Activated naive CD4-positive, alpha-beta T cell treated with anti-CD3 and anti-CD28 coated beads, Interleukin-2, amount 50 U/mL, for 24 hours (primary cell): ENCODE measurements around the gene MAP3K20.
"Not testable (repeated sequence)": the region's sequence is repeated elsewhere in the genome, so short reads cannot be mapped to it uniquely, and the experiment has no call there.

Experiments used
- H3K27ac Mint-ChIP-seq: one replicate; pipeline ENCODE4 v1.8.0; 2021; ENCODE audit warnings: mild to moderate bottlenecking, mixed read lengths
- H3K27me3 Mint-ChIP-seq: one replicate; pipeline ENCODE4 v1.8.0; 2021; ENCODE audit warnings: mixed read lengths
- H3K36me3 Mint-ChIP-seq: one replicate; pipeline ENCODE4 v1.8.0; 2021; ENCODE audit warnings: mixed read lengths
- H3K4me1 Mint-ChIP-seq: one replicate; pipeline ENCODE4 v1.8.0; 2021; ENCODE audit warnings: mixed read lengths
- H3K4me3 Mint-ChIP-seq: one replicate; pipeline ENCODE4 v1.8.0; 2021; ENCODE audit warnings: mild to moderate bottlenecking, mixed read lengths
- H3K9me3 Mint-ChIP-seq: one replicate; pipeline ENCODE4 v1.8.0; 2021; ENCODE audit warnings: mixed read lengths

MAP3K20 gene

GRCh38 chr2:173119944-173120343 lies 44.3 kb downstream of the MAP3K20 start:
- no peaks in the 10 kb centered on the region for H3K36me3 Mint-ChIP-seq
- peaks cover 4% of the 10 kb centered on the region for H3K27me3 Mint-ChIP-seq
- no peak overlapping the region for H3K27ac Mint-ChIP-seq
- no peaks in the 10 kb centered on the region for H3K4me1 Mint-ChIP-seq
- no peaks in the 10 kb centered on the region for H3K9me3 Mint-ChIP-seq
- H3K4me3 Mint-ChIP-seq, result no peak overlapping the region

- Mint-ChIP-seq H3K9me3 (no peaks in the 10 kb centered on the region), H3K27me3 (peaks cover 3% of the 10 kb centered on the region), H3K4me3 (no peak overlapping the region), H3K36me3 (no peaks in the 10 kb centered on the region), H3K4me1 (no peaks in the 10 kb centered on the region), H3K27ac (no peak overlapping the region)
Observed at GRCh38 chr2:173122936-173123335, 47.3 kb downstream of the MAP3K20 start.

GRCh38 chr2:173124441-173124840 lies 48.8 kb downstream of the MAP3K20 start:
- H3K4me3 Mint-ChIP-seq, result no peak overlapping the region
- no peak overlapping the region for H3K27ac Mint-ChIP-seq
- H3K4me1 Mint-ChIP-seq, result no peaks in the 10 kb centered on the region
- H3K27me3 Mint-ChIP-seq, result peaks cover 5% of the 10 kb centered on the region
- no peaks in the 10 kb centered on the region for H3K9me3 Mint-ChIP-seq
- H3K36me3 Mint-ChIP-seq, result no peaks in the 10 kb centered on the region

GRCh38 chr2:173126819-173127218 lies 51.2 kb downstream of the MAP3K20 start:
- H3K36me3 Mint-ChIP-seq, result no peaks in the 10 kb centered on the region
- no peaks in the 10 kb centered on the region for H3K4me1 Mint-ChIP-seq

GRCh38 chr2:173128132-173128531 lies 52.5 kb downstream of the MAP3K20 start:
- not testable (repeated sequence) for H3K36me3 Mint-ChIP-seq, H3K27ac Mint-ChIP-seq, H3K4me3 Mint-ChIP-seq, H3K4me1 Mint-ChIP-seq, H3K9me3 Mint-ChIP-seq
- peaks cover 16% of the 10 kb centered on the region for H3K27me3 Mint-ChIP-seq

More at GRCh38 chr2:173126819-173127218, 51.2 kb downstream of the MAP3K20 start:
- H3K9me3 Mint-ChIP-seq, result no peaks in the 10 kb centered on the region
- H3K27ac Mint-ChIP-seq, result no peak overlapping the region
- peaks cover 8% of the 10 kb centered on the region for H3K27me3 Mint-ChIP-seq
- H3K4me3 Mint-ChIP-seq, result no peak overlapping the region

GRCh38 chr2:173130496-173131465 lies 55.1 kb downstream of the MAP3K20 start:
- Mint-ChIP-seq H3K9me3 (no peaks in the 10 kb centered on the region), H3K27me3 (peaks cover 22% of the 10 kb centered on the region), H3K4me3 (no peak overlapping the region), H3K27ac (no peak overlapping the region), H3K36me3 (no peaks in the 10 kb centered on the region), H3K4me1 (no peaks in the 10 kb centered on the region)

GRCh38 chr2:173132531-173132930 lies 56.9 kb downstream of the MAP3K20 start:
- Mint-ChIP-seq H3K9me3 (no peaks in the 10 kb centered on the region), H3K4me3 (no peak overlapping the region), H3K4me1 (peaks cover 17% of the 10 kb centered on the region), H3K27ac (no peak overlapping the region), H3K36me3 (no peaks in the 10 kb centered on the region), H3K27me3 (peaks cover 22% of the 10 kb centered on the region)

- H3K27ac Mint-ChIP-seq, result no peak overlapping the region
Observed at GRCh38 chr2:173134703-173135102, 59.1 kb downstream of the MAP3K20 start.

GRCh38 chr2:173136067-173136466 lies 60.4 kb downstream of the MAP3K20 start:
- Mint-ChIP-seq H3K36me3 (no peaks in the 10 kb centered on the region), H3K27me3 (peaks cover 16% of the 10 kb centered on the region), H3K27ac (no peak overlapping the region), H3K4me3 (no peak overlapping the region), H3K4me1 (peaks cover 17% of the 10 kb centered on the region), H3K9me3 (no peaks in the 10 kb centered on the region)

More at GRCh38 chr2:173134703-173135102, 59.1 kb downstream of the MAP3K20 start:
- Mint-ChIP-seq H3K4me1 (peaks cover 17% of the 10 kb centered on the region), H3K4me3 (no peak overlapping the region), H3K9me3 (no peaks in the 10 kb centered on the region), H3K36me3 (no peaks in the 10 kb centered on the region), H3K27me3 (peaks cover 17% of the 10 kb centered on the region)

GRCh38 chr2:173136599-173136998 lies 61.0 kb downstream of the MAP3K20 start:
- Mint-ChIP-seq H3K36me3 (peaks cover 5% of the 10 kb centered on the region), H3K27me3 (peaks cover 22% of the 10 kb centered on the region), H3K9me3 (peaks cover 5% of the 10 kb centered on the region), H3K27ac (no peak overlapping the region), H3K4me1 (peaks cover 17% of the 10 kb centered on the region), H3K4me3 (no peak overlapping the region)

- Mint-ChIP-seq H3K27ac (no peak overlapping the region), H3K27me3 (peaks cover 15% of the 10 kb centered on the region), H3K9me3 (peaks cover 7% of the 10 kb centered on the region), H3K4me1 (peaks cover 17% of the 10 kb centered on the region), H3K36me3 (peaks cover 6% of the 10 kb centered on the region), H3K4me3 (no peak overlapping the region)
Observed at GRCh38 chr2:173137610-173138009, 62.0 kb downstream of the MAP3K20 start.

GRCh38 chr2:173138962-173139361 lies 63.3 kb downstream of the MAP3K20 start:
- peaks cover 13% of the 10 kb centered on the region for H3K27me3 Mint-ChIP-seq
- peaks cover 6% of the 10 kb centered on the region for H3K36me3 Mint-ChIP-seq
- H3K27ac Mint-ChIP-seq, result no peak overlapping the region
- H3K4me3 Mint-ChIP-seq, result no peak overlapping the region
- H3K4me1 Mint-ChIP-seq, result peaks cover 17% of the 10 kb centered on the region
- H3K9me3 Mint-ChIP-seq, result peaks cover 7% of the 10 kb centered on the region

GRCh38 chr2:173141666-173142065 lies 66.0 kb downstream of the MAP3K20 start:
- peaks cover 6% of the 10 kb centered on the region for H3K36me3 Mint-ChIP-seq
- peaks cover 10% of the 10 kb centered on the region for H3K27me3 Mint-ChIP-seq
- H3K4me3 Mint-ChIP-seq, result no peak overlapping the region
- H3K27ac Mint-ChIP-seq, result no peak overlapping the region
- H3K9me3 Mint-ChIP-seq, result peaks cover 7% of the 10 kb centered on the region
- peaks cover 9% of the 10 kb centered on the region for H3K4me1 Mint-ChIP-seq

GRCh38 chr2:173145454-173145853 lies 69.8 kb downstream of the MAP3K20 start:
- Mint-ChIP-seq H3K9me3 (peaks cover 7% of the 10 kb centered on the region), H3K4me3 (no peak overlapping the region), H3K27me3 (peaks cover 11% of the 10 kb centered on the region), H3K36me3 (peaks cover 6% of the 10 kb centered on the region), H3K27ac (no peak overlapping the region), H3K4me1 (peaks cover 5% of the 10 kb centered on the region)

- H3K27me3 Mint-ChIP-seq, result peaks cover 3% of the 10 kb centered on the region
- H3K4me1 Mint-ChIP-seq, result peaks cover 9% of the 10 kb centered on the region
- no peak overlapping the region for H3K4me3 Mint-ChIP-seq
- peaks cover 1% of the 10 kb centered on the region for H3K36me3 Mint-ChIP-seq
- H3K9me3 Mint-ChIP-seq, result peaks cover 2% of the 10 kb centered on the region
- no peak overlapping the region for H3K27ac Mint-ChIP-seq
Observed at GRCh38 chr2:173146590-173146989, 70.9 kb downstream of the MAP3K20 start.

- Mint-ChIP-seq H3K27me3 (peaks cover 3% of the 10 kb centered on the region), H3K4me3 (no peak overlapping the region), H3K9me3 (no peaks in the 10 kb centered on the region), H3K4me1 (peaks cover 12% of the 10 kb centered on the region), H3K36me3 (no peaks in the 10 kb centered on the region), H3K27ac (no peak overlapping the region)
Observed at GRCh38 chr2:173148520-173148919, 72.9 kb downstream of the MAP3K20 start.
